Ovary (tissue), 9 donors: ENCODE results near the gene AQP5. TPM values are rescaled to one million over a fixed set of nuclear protein-coding genes. Genes with fewer than 3 reads are reported as not detected.

Experiments used
- DNase-seq, 5 donors: peaks; one replicate each; pipeline ENCODE4 v3.0.0-alpha.2; 2019 to 2020
- H3K27ac ChIP-seq, 2 donors: fragments of 200-600 bp; one replicate each; pipeline versions ENCODE4 v1.5.1 to v1.8.0; 2019 to 2022
- H3K27me3 ChIP-seq: fragments of 200-600 bp; one replicate; pipeline ENCODE4 v1.8.0; 2022
- H3K36me3 ChIP-seq: fragments of 200-600 bp; sonication (generic); one replicate; pipeline ENCODE4 v1.5.1; 2019
- H3K4me1 ChIP-seq: one replicate; pipeline ENCODE4 v1.8.1; 2013; ENCODE audit warnings: mild to moderate bottlenecking, moderate library complexity; ENCODE audit not compliant: insufficient read depth
- H3K4me3 ChIP-seq: fragments of 200-600 bp; sonication (generic); one replicate; pipeline ENCODE4 v1.5.1; 2017
- H3K9me3 ChIP-seq, 2 donors: fragments of 200-600 bp in 1 of 2; sonication (generic) in 1 of 2; one replicate each; pipeline versions ENCODE4 v1.5.1 to v1.8.1; 2013 to 2019; ENCODE audit warnings: mild to moderate bottlenecking in 1 of 2, moderate library complexity in 1 of 2
- EP300 ChIP-seq: sonication (generic); formaldehyde crosslinking; IDR thresholded peaks from one replicate; pipeline ENCODE4 v1.6.1; 2017; ENCODE audit warnings: antibody characterized with exemption
- POLR2A ChIP-seq: fragments of 450-650 bp; IDR thresholded peaks from one replicate; pipeline ENCODE4 v1.6.1; 2017; ENCODE audit warnings: antibody characterized with exemption, mild to moderate bottlenecking, moderate library complexity
- WGBS, 3 donors: extraction: QIAGEN DNeasy Blood & Tissue Kit in 1 of 3; methylation state at CpG; one replicate each; pipeline versions ENCODE4 v1.1.5 to v1.1.7; 2013 to 2017; 5-methylcytosine and 5-hydroxymethylcytosine counted together
- intact Hi-C, 4 donors: fragments of 100-400 bp; cut with DNase I; formaldehyde crosslinking; loops; one replicate each; pipeline versions ENCODE4 v1.11.0 to v1.15.1; 2022 to 2023
- polyA plus RNA-seq, 2 donors: library from polyadenylated mRNA; stranded (reverse); fragments of 200-250 nt in 1 of 2; fragments of 350-450 nt in 1 of 2; fragmentation: Illumina TruSeq in 1 of 2; extraction: RNeasy Lipid Tissue Mini Kit (QIAGEN cat#74804) in 1 of 2; gene quantifications; one replicate each; pipeline ENCODE4 v1.2.3, GENCODE V29; 2013 to 2014
- total RNA-seq, 7 donors: library from RNA; depleted of rRNA in 2 of 7; stranded (reverse); fragments of >200 nt in 2 of 7; fragmentation: NEBNext Ultra II Directional in 3 of 7; extraction: Animal tissue kit (Norgen Biotek cat#: 25700) in 3 of 7; gene quantifications; one replicate each; pipeline versions ENCODE4 v1.1.0 to v1.2.4, GENCODE V29; 2016 to 2023
- TF ChIP-seq, protein P1 (sequence below), 3 donors: fragments of 450-650 bp in 2 of 3; fragments of 200-600 bp in 1 of 3; IDR thresholded peaks; one replicate each; pipeline versions ENCODE4 v1.5.1 to v1.8.0; 2016 to 2022; ENCODE audit warnings: antibody characterized with exemption in 3 of 3, mild to moderate bottlenecking in 1 of 3
- donor health status: DM: no; HTN: no; CAD: no; lungs with moderate emphysema.
- donor health status: DM: no; HTN: no; CAD: no.
- donor health status: Bipolar disorder and iron deficiency.
- donor health status: DM: yes; HTN: yes; CAD: no.
- donor health status: DM: no; HTN: no; CAD: no.
- donor health status: DM: yes; HTN: yes; CAD: no.

Gene AQP5
- total and polyA plus RNA-seq, 9 donors, result 0.12 to 0.92 (median 0.50) TPM; not detected in 4

- Histone ChIP-seq H3K9me3 (no peaks in the 10 kb centered on the region), H3K27me3 (peaks cover 4% of the 10 kb centered on the region), H3K4me3 (no peak overlapping the region), H3K27ac (no peak overlapping the region), H3K36me3 (no peaks in the 10 kb centered on the region), H3K4me1 (peaks cover 9% of the 10 kb centered on the region)
- no peak for DNase-seq
- TF ChIP-seq, protein P1, sequence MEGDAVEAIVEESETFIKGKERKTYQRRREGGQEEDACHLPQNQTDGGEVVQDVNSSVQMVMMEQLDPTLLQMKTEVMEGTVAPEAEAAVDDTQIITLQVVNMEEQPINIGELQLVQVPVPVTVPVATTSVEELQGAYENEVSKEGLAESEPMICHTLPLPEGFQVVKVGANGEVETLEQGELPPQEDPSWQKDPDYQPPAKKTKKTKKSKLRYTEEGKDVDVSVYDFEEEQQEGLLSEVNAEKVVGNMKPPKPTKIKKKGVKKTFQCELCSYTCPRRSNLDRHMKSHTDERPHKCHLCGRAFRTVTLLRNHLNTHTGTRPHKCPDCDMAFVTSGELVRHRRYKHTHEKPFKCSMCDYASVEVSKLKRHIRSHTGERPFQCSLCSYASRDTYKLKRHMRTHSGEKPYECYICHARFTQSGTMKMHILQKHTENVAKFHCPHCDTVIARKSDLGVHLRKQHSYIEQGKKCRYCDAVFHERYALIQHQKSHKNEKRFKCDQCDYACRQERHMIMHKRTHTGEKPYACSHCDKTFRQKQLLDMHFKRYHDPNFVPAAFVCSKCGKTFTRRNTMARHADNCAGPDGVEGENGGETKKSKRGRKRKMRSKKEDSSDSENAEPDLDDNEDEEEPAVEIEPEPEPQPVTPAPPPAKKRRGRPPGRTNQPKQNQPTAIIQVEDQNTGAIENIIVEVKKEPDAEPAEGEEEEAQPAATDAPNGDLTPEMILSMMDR (IDR thresholded peaks at IDR 0.05), result no peak
- TF ChIP-seq EP300, result no peak
- TF ChIP-seq POLR2A, result no peak
- intact Hi-C loops, result loop anchor here (5.0 to 10.0 kb wide), 7 partner anchors 89 to 209 kb away; partner anchors contain the start of gene ASIC1 (in 2 of the 4)
- WGBS, 3 donors, result 63 to 80% (median 80%) methylated on average over 6 of the region's 6 CpGs
These were observed 4.2 kb downstream of the AQP5 start for GRCh38 chr12:49965836-49966235.

GRCh38 chr12:49966511-49967041 is 4.9 kb downstream of the AQP5 start:
- WGBS, 3 donors, result 32 to 45% (median 35%) methylated on average over 16 of the region's 16 CpGs

GRCh38 chr12:49967042-49967776 is 5.5 kb downstream of the AQP5 start:
- intact Hi-C loops, result loop anchor here (5.0 to 10.0 kb wide), 7 partner anchors 88 to 208 kb away; partner anchors contain the start of gene ASIC1 (in 2 of the 4)
- Histone ChIP-seq H3K4me1 (peaks cover 10% of the 10 kb centered on the region), H3K36me3 (no peaks in the 10 kb centered on the region), H3K4me3 (peak overlapping the region; percentile 4), H3K27ac (no peak overlapping the region), H3K9me3 (no peaks in the 10 kb centered on the region), H3K27me3 (no peaks in the 10 kb centered on the region)
- WGBS, 3 donors, result 1 to 3% (median 1%) methylated on average over 21 to 40 of the region's 40 CpGs
- DNase-seq, result peak; percentile 80 to 93 (median 88)
- TF ChIP-seq, protein P1 (IDR thresholded peaks at IDR 0.05), result peak; percentile 68 to 88 (median 84)
- TF ChIP-seq EP300, result no peak

More at GRCh38 chr12:49966511-49967041, 4.9 kb downstream of the AQP5 start:
- H3K36me3 ChIP-seq, result no peaks in the 10 kb centered on the region
- intact Hi-C loops, result loop anchor here (5.0 to 10.0 kb wide), 7 partner anchors 88 to 208 kb away; partner anchors contain the start of gene ASIC1 (in 2 of the 4)
- no peaks in the 10 kb centered on the region for H3K27me3 ChIP-seq
- no peak for TF ChIP-seq POLR2A
- TF ChIP-seq EP300, result no peak
- TF ChIP-seq, protein P1 (IDR thresholded peaks at IDR 0.05), result no peak
- H3K9me3 ChIP-seq, result no peaks in the 10 kb centered on the region
- H3K27ac ChIP-seq, result no peak overlapping the region
- H3K4me3 ChIP-seq, result no peak overlapping the region
- H3K4me1 ChIP-seq, result peaks cover 7% of the 10 kb centered on the region
- DNase-seq, result no peak

- no peaks in the 10 kb centered on the region for H3K27me3 ChIP-seq
- DNase-seq, result no peak
- H3K36me3 ChIP-seq, result no peaks in the 10 kb centered on the region
- TF ChIP-seq, protein P1 (IDR thresholded peaks at IDR 0.05), result no peak
- TF ChIP-seq EP300 (no peak), POLR2A (no peak)
- H3K9me3 ChIP-seq, result no peaks in the 10 kb centered on the region
- WGBS, 3 donors, result 26 to 32% (median 31%) methylated on average over 15 of the region's 15 CpGs
- no peak overlapping the region for H3K4me3 ChIP-seq
- no peak overlapping the region for H3K27ac ChIP-seq
- peaks cover 10% of the 10 kb centered on the region for H3K4me1 ChIP-seq
- intact Hi-C loops, result loop anchor here (5.0 to 10.0 kb wide), 7 partner anchors 87 to 207 kb away; partner anchors contain the start of gene ASIC1 (in 2 of the 4)
These were observed 6.1 kb downstream of the AQP5 start for GRCh38 chr12:49967777-49968250.
